GM13977 (cell line): ENCODE results near the gene RARB.

Experiments used
- DNase-seq: peaks from one replicate; pipeline ENCODE4 v3.0.0; 2012; ENCODE audit warnings: low spot score
- in situ Hi-C: fragments of 300-500 bp; cut with MboI; formaldehyde crosslinking; loops from one replicate; pipeline ENCODE4 v1.12.0; 2022; ENCODE audit warnings: low sequenced_read_pairs, low pct_unique_long_range_greater_than_20kb, mixed read lengths, inconsistent platforms; ENCODE audit not compliant: unreplicated experiment
- TF ChIP-seq, protein P1 (sequence below): IDR thresholded peaks from 2 replicates; pipeline ENCODE4 v1.5.1; 2012; ENCODE audit warnings: mild to moderate bottlenecking, control low read depth; ENCODE audit not compliant: insufficient read depth; ENCODE audit errors: extremely low read depth, missing control alignments

Gene RARB

DNA sequence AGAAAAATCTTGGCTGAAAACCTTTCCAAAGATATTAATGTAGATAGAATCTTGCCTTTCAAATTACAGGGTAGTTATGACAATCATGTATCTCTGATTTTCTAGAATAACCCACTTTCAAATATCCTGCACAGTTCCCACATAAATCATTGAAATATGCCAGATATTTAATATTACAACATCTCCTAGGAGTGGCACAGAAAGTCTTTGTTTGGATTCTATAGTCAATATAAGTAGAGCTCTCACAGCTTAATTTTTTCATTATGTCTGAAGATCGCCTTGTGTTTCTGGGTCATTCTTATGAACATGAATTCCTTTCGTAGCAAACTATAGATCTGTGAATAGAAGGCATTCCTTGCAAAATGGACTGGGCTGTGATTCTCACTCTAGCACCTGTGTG lies 5.0 kb downstream of the RARB start:
- in situ Hi-C loops, result no loop called here
- no peak for DNase-seq
- TF ChIP-seq, protein P1, sequence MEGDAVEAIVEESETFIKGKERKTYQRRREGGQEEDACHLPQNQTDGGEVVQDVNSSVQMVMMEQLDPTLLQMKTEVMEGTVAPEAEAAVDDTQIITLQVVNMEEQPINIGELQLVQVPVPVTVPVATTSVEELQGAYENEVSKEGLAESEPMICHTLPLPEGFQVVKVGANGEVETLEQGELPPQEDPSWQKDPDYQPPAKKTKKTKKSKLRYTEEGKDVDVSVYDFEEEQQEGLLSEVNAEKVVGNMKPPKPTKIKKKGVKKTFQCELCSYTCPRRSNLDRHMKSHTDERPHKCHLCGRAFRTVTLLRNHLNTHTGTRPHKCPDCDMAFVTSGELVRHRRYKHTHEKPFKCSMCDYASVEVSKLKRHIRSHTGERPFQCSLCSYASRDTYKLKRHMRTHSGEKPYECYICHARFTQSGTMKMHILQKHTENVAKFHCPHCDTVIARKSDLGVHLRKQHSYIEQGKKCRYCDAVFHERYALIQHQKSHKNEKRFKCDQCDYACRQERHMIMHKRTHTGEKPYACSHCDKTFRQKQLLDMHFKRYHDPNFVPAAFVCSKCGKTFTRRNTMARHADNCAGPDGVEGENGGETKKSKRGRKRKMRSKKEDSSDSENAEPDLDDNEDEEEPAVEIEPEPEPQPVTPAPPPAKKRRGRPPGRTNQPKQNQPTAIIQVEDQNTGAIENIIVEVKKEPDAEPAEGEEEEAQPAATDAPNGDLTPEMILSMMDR, result no peak

GRCh38 chr3:25433868-25434267 lies 5.8 kb downstream of the RARB start:
- TF ChIP-seq, protein P1, result no peak
- no peak for DNase-seq

GRCh38 chr3:25437953-25438352 lies 9.9 kb downstream of the RARB start:
- TF ChIP-seq, protein P1, result no peak
- DNase-seq, result no peak
- in situ Hi-C loops, result no loop called here

More at GRCh38 chr3:25433868-25434267, 5.8 kb downstream of the RARB start:
- in situ Hi-C loops, result no loop called here

- TF ChIP-seq, protein P1, result no peak
- in situ Hi-C loops, result no loop called here
- no peak for DNase-seq
Measured at GRCh38 chr3:25438791-25439555, 10.9 kb downstream of the RARB start.

GRCh38 chr3:25441234-25441856 lies 13.3 kb downstream of the RARB start:
- no peak for DNase-seq
- TF ChIP-seq, protein P1, result peak; percentile 68

DNA sequence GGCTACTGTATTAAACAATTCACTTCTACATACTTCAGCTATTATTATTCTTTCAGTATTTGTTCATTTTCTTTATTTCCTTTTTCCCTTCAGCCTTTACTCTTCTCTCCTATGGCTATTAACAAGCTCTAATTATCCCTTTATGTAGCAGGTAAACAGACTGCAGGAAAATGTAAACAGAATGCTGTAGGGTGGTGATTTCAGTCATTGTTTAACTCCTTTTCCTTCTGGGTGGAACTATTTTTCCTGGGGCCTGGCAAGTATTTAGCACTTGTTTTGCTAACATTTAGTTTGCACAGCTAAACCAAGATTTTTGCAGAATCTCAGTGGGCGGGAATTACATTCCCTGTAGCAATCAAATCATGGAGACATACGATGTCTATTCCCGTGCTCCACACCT lies 14.4 kb downstream of the RARB start:
- in situ Hi-C loops, result no loop called here
- TF ChIP-seq, protein P1, result no peak
- no peak for DNase-seq

More at GRCh38 chr3:25441234-25441856, 13.3 kb downstream of the RARB start:
- in situ Hi-C loops, result no loop called here
